PC-9 (cell line): ENCODE data around the gene ACAD11.

Source experiments
- CTCF ChIP-seq: fragments of 200-600 bp; sonication (generic); conservative IDR thresholded peaks from 2 replicates; pipeline ENCODE4 v1.6.1; 2017; ENCODE audit warnings: mixed run types, antibody characterized with exemption, mild to moderate bottlenecking, moderate library complexity
- EZH2 ChIP-seq: fragments of 200-600 bp; sonication (generic); IDR thresholded peaks from 2 replicates; pipeline ENCODE4 v1.8.0; 2017; ENCODE audit warnings: antibody characterized with exemption, low read depth

GRCh38 chr3:132650153-132650552 is 9.5 kb downstream of the ACAD11 start:
- TF ChIP-seq CTCF (no peak), EZH2 (no peak)
